ENCODE results near the gene PLA2G6.

- TF ChIP-seq TAF1 (IDR thresholded peaks at IDR 0.05; ENCODE audit: borderline replicate concordance, insufficient read depth, low read length) (no peak), POLR2AphosphoS5 (IDR thresholded peaks at IDR 0.05; ENCODE audit: low read depth, low read length) (no peak)
Measured at GRCh38 chr22:38138961-38139360, 42.7 kb downstream of the PLA2G6 start.
